Stimulated activated naive B cell treated with anti-CD40 and anti-IgM and Interleukin-4, amounts not matched to agents 10 μg/mL and 1 μg/mL and 100 μg/mL, for 72 hours (primary cell): ENCODE data around the gene PARL.

Experiments used
- ATAC-seq, 2 donors: fragments of 150-1000 bp; cut with Tn5 transposase; replicated peaks; 2 replicates each; pipeline ENCODE4 v1.10.0; 2021; ENCODE audit warnings: moderate library complexity in 1 of 2
- DNase-seq: peaks from one replicate; pipeline ENCODE4 v3.0.0; 2021
- H3K27ac Mint-ChIP-seq: one replicate; pipeline ENCODE4 v1.8.0; 2022; ENCODE audit warnings: mild to moderate bottlenecking, mixed read lengths
- H3K27me3 Mint-ChIP-seq, 2 donors: one replicate each; pipeline ENCODE4 v1.8.0; 2022; ENCODE audit warnings: mixed read lengths in 2 of 2
- H3K36me3 Mint-ChIP-seq, 2 donors: one replicate each; pipeline ENCODE4 v1.8.0; 2022; ENCODE audit warnings: mixed read lengths in 2 of 2, mild to moderate bottlenecking in 1 of 2
- H3K4me1 Mint-ChIP-seq, 2 donors: one replicate each; pipeline ENCODE4 v1.8.0; 2022; ENCODE audit warnings: mixed read lengths in 2 of 2, mild to moderate bottlenecking in 1 of 2
- H3K4me3 Mint-ChIP-seq, 2 donors: one replicate each; pipeline ENCODE4 v1.8.0; 2022; ENCODE audit warnings: mild to moderate bottlenecking in 2 of 2, mixed read lengths in 2 of 2, moderate library complexity in 1 of 2
- H3K9me3 Mint-ChIP-seq, 2 donors: one replicate each; pipeline ENCODE4 v1.8.0; 2022; ENCODE audit warnings: mixed read lengths in 2 of 2, mild to moderate bottlenecking in 1 of 2

The PARL gene, protein sequence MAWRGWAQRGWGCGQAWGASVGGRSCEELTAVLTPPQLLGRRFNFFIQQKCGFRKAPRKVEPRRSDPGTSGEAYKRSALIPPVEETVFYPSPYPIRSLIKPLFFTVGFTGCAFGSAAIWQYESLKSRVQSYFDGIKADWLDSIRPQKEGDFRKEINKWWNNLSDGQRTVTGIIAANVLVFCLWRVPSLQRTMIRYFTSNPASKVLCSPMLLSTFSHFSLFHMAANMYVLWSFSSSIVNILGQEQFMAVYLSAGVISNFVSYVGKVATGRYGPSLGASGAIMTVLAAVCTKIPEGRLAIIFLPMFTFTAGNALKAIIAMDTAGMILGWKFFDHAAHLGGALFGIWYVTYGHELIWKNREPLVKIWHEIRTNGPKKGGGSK

DNA sequence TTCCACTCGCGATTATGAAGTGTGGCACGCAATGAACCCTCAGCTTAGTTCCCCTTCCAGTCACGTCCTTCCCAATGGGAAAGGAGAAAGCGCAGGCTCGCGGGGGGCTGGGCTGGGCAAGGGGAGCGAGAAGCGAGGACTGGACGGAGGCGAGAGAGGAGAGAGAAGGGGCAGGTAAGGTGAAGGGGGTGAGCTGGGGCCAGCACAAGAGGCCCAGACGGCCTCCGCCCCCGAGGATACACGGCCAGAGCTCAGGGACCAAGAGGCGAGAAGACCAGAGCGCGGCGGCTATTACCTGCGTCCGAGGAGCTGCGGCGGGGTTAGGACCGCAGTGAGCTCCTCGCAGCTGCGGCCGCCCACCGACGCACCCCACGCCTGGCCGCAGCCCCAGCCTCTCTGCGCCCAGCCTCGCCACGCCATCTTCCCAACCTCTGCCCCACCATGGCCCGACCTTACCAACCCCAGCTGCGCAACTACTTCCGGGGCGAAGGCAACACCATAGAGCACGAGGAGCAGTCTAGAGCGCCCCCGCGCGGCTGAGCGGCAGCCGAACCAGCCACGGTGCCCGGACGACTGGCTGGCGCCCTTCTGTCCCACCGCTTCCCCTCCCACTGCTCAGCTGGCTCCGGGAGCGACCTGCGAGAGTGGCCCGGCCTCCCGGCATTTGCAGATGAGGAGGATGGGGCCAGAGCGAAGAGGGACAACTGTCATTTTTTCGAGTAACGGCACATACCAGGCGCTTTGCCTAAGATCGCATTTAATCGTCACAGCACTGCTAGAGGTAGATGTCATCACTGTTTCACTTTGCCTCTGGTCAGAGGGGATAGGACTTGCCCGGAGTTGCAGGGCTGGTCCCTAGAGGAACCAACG lies at the start of gene PARL:
PARL (minus strand) TSS at position 454 of the 870 bp plus-strand sequence; CDS start at position 420, 34 bp downstream.
- peak; percentile 98 to 99 for ATAC-seq
- H3K27ac Mint-ChIP-seq, result peak within 1 kb of the TSS; percentile 99
- no peaks in the 10 kb centered on the region for H3K9me3 Mint-ChIP-seq
- H3K4me1 Mint-ChIP-seq, result peaks cover 13 to 38% of the 10 kb centered on the region in 2 donors
- H3K4me3 Mint-ChIP-seq, result peak within 1 kb of the TSS; percentile 95 to 99
- peak; percentile 93 for DNase-seq
- H3K36me3 Mint-ChIP-seq, result peaks cover 0 to 13% of the 10 kb centered on the region in 2 donors
- peaks cover 9 to 10% of the 10 kb centered on the region in 2 donors for H3K27me3 Mint-ChIP-seq

DNA sequence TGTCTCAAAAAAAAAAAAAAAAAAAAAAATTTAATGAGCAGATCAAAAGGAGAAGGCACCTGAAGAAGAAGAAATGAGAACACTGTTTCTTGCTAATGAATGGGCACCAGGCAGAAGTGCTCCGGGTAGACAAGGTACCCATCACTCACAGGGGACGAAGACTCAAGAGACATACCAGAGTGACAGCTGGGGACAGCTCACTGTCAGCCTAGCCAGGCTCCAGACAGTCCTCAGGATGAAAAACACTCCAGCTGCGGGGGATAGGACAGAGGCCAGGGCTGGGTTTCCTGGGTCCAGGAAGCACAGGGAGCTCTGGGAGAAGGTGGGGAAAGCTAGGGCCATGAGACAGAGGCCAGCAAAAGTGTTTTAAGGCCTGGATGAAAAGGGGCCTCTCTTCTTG lies 48.5 kb upstream of the PARL start:
- Mint-ChIP-seq H3K9me3 (no peaks in the 10 kb centered on the region), H3K27ac (no peak overlapping the region), H3K4me1 (peaks cover 0 to 3% of the 10 kb centered on the region in 2 donors), H3K27me3 (no peaks in the 10 kb centered on the region), H3K4me3 (no peak overlapping the region), H3K36me3 (peaks cover 20 to 44% of the 10 kb centered on the region in 2 donors)
- DNase-seq, result no peak
- no peak for ATAC-seq

DNA sequence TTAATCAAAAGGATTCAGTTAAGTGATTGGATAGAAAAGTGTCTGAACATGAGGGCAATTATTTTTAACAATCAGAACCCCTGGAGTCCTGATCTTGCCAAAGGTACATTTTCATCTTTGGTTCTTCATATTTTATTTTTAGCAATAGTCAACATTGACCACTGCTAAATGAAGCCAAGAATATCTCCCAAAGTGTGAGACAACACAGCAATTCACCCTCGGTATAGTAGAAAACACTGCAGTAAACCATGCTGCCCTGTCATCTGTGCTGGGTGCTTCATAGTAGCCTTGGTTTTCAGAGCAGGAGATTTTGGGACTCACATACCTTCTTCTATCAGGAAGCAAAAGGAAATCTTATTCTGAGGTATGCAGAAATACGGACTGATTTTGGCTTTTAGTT lies 47.2 kb upstream of the PARL start:
- Mint-ChIP-seq H3K9me3 (no peaks in the 10 kb centered on the region), H3K27ac (no peak overlapping the region), H3K27me3 (no peaks in the 10 kb centered on the region), H3K36me3 (peaks cover 20 to 37% of the 10 kb centered on the region in 2 donors), H3K4me3 (no peak overlapping the region), H3K4me1 (no peaks in the 10 kb centered on the region)
- ATAC-seq, result no peak
- no peak for DNase-seq

DNA sequence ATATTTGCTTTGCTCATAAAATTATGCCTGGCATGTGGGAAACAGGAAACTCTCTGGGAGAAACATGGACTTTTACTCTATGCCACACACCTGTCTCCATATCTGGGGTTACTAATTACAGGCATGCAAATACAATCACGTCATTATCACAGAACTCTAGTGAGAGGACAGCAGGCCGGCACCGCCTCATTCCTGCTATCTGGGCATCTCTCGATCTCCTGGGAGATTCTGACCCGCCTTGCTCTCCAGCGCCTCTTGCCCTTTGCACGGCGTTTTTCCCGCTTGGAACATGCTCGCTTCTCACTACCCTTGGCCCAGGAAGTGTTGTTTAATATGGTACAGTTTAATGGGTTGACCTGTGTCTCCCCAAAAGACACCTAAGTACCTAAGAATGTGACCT lies 45.4 kb upstream of the PARL start:
- peaks cover 16 to 31% of the 10 kb centered on the region in 2 donors for H3K36me3 Mint-ChIP-seq
- no peaks in the 10 kb centered on the region for H3K27me3 Mint-ChIP-seq
- ATAC-seq (no peak), DNase-seq (no peak)
- H3K27ac Mint-ChIP-seq, result no peak overlapping the region
- no peak overlapping the region for H3K4me3 Mint-ChIP-seq
- no peaks in the 10 kb centered on the region for H3K4me1 Mint-ChIP-seq
- H3K9me3 Mint-ChIP-seq, result no peaks in the 10 kb centered on the region

DNA sequence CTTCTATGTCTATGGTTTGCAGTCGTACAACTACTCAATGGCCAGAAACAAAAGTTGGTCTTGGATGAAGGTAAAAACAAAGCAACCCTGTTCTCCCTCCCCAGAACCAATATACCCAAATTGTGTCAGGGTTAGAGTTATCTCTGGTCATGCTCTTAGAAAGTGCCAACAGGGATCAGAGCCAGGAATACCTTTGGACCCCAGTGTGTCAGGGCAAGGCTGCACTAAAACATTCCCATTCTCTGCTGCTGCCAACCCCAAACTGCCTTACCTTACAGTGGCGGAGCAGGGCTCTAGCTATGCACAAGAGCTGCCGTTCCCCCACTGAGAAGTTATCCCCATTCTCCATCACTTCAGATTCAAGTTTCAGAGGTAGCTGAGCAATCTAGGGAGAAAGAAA lies 42.4 kb upstream of the PARL start:
- no peak overlapping the region for H3K27ac Mint-ChIP-seq
- H3K36me3 Mint-ChIP-seq, result peaks cover 24 to 35% of the 10 kb centered on the region in 2 donors
- no peak overlapping the region for H3K4me3 Mint-ChIP-seq
- H3K4me1 Mint-ChIP-seq, result no peaks in the 10 kb centered on the region
- no peak for DNase-seq
- no peaks in the 10 kb centered on the region for H3K27me3 Mint-ChIP-seq
- no peaks in the 10 kb centered on the region for H3K9me3 Mint-ChIP-seq
- no peak for ATAC-seq

DNA sequence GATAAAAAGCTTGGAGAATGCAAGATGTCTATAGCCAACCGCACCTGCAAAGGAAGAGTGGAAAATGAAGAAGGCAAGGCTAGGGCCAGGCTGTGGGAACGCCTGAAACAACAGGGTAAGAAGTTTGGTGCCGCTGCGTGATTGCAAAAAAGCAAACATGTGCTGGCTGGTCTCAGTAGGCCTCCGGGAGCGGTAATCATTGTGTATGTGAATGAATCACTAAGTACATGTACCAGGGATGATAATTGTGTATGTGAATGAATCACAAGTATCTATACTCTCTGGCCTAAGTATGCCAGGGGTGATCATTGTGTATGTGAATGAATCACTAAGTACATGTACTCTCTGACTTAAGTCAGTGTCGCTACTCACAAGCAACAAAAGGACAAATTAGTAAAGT lies 40.3 kb upstream of the PARL start:
- ATAC-seq, result no peak
- Mint-ChIP-seq H3K36me3 (peaks cover 24 to 34% of the 10 kb centered on the region in 2 donors), H3K27ac (no peak overlapping the region), H3K4me3 (no peak overlapping the region), H3K4me1 (no peaks in the 10 kb centered on the region), H3K9me3 (no peaks in the 10 kb centered on the region), H3K27me3 (no peaks in the 10 kb centered on the region)
- DNase-seq, result no peak

DNA sequence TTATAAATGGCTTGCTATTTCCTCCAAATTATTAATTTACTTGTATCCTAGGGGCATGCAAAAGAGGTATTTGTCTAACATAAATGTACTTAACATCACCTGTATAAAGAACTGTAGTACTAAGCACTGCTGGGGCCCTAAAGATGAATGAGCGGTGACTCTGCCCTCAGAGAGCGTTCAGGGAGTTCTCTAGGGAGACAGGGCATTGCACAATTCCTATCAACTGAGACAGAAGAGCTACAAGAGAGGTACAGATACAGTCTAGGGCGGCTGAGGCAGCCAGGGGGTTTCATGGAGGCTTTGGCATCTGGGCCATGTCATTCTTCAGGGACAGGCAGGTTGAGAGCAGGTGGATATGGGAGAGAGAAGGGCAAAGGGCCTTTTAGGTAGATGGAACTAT lies 39.9 kb upstream of the PARL start:
- peaks cover 28 to 33% of the 10 kb centered on the region in 2 donors for H3K36me3 Mint-ChIP-seq
- no peak for ATAC-seq
- no peak overlapping the region for H3K27ac Mint-ChIP-seq

DNA sequence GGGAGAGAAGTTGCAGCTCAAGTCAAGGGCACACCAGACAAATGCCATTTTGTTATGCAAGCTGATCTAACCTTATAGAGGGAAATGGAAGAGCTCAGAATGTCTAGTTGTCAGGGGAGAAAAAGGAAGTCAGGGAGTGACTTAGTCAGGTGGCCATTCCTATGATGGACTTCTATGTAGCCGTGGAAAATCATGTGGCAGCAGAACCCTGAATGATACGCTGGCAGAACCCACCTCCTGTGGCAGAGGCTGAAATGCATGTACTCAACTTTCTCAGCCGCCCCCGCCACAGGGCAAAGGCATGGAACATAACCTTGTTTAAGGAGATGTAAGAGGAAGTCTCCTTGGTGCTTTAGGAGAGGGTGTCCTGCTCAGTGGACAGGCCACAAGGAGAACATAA lies 37.7 kb upstream of the PARL start:
- Mint-ChIP-seq H3K4me3 (no peak overlapping the region), H3K4me1 (no peaks in the 10 kb centered on the region), H3K9me3 (no peaks in the 10 kb centered on the region), H3K36me3 (peaks cover 27 to 28% of the 10 kb centered on the region in 2 donors), H3K27me3 (no peaks in the 10 kb centered on the region), H3K27ac (no peak overlapping the region)
- ATAC-seq, result no peak
- no peak for DNase-seq

More for the DNA sequence above, 39.9 kb upstream of the PARL start:
- no peak overlapping the region for H3K4me3 Mint-ChIP-seq
- H3K9me3 Mint-ChIP-seq, result no peaks in the 10 kb centered on the region
- H3K27me3 Mint-ChIP-seq, result no peaks in the 10 kb centered on the region
- no peaks in the 10 kb centered on the region for H3K4me1 Mint-ChIP-seq
- no peak for DNase-seq

DNA sequence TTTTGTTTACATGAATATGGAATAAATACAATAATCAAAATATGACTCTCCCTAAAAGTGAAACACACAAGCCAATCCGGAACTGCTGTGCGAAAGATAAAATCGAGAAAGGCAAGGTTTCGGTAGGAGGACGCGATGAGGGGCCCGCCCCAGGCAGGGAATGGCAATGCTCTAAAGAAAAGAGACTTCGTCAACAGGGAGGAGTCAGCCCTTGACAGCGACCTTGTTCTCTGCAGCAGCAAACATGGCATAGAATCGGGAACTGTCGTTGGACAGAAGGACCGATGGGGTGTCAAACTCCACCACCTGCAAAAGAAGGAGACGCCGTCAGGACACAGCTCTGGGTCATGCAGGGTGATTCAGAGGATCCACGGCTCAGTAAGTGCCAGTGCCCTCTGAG lies 36.4 kb upstream of the PARL start:
- no peaks in the 10 kb centered on the region for H3K4me1 Mint-ChIP-seq
- no peak overlapping the region for H3K4me3 Mint-ChIP-seq
- no peaks in the 10 kb centered on the region for H3K27me3 Mint-ChIP-seq
- DNase-seq, result no peak
- no peaks in the 10 kb centered on the region for H3K9me3 Mint-ChIP-seq
- no peak for ATAC-seq
- H3K27ac Mint-ChIP-seq, result no peak overlapping the region
- H3K36me3 Mint-ChIP-seq, result peaks cover 18 to 22% of the 10 kb centered on the region in 2 donors

DNA sequence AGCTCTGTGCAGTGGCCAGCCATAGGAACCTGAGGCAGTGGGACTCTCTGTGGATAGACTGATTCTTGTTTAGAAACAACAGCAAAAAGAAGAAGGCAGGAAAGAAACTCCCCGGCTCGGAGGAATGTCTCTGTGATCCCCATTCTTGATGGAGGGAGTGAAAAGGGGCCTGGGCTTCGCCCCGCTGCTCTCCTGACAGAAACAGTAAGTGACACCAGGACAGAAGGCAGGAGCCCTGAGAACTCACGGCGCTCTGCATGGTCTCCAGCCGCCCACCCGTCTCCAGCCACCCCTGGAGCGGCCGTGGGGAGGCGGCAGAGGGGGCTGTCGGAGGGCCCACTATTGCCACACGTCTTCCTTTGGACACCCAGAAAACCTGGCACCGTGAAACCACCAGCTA lies 35.7 kb upstream of the PARL start:
- Mint-ChIP-seq H3K27me3 (no peaks in the 10 kb centered on the region), H3K4me1 (no peaks in the 10 kb centered on the region), H3K9me3 (no peaks in the 10 kb centered on the region), H3K36me3 (peaks cover 18 to 22% of the 10 kb centered on the region in 2 donors), H3K27ac (no peak overlapping the region), H3K4me3 (no peak overlapping the region)
- ATAC-seq (no peak), DNase-seq (no peak)

DNA sequence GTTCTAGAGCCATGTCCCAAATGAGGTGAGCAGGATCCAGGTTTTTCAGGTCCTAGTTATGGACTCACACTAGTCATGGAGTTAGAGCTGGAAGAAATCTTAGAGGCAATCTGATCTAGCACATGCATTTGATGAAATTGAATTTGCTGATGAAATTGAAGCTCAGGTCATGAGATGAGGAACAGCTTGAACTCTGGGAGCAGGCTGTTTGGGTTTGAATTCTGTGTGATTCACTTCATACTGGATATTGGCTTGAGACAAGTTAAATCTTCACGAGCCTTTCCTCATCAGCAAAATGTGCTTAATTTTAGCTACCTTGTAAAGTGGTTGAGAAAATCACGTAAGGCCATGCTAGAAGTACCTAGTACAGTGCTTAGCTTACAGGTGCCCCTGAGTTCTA lies 33.5 kb upstream of the PARL start:
- Mint-ChIP-seq H3K4me3 (no peak overlapping the region), H3K4me1 (no peaks in the 10 kb centered on the region), H3K27ac (no peak overlapping the region), H3K36me3 (peaks cover 15 to 16% of the 10 kb centered on the region in 2 donors), H3K27me3 (no peaks in the 10 kb centered on the region), H3K9me3 (no peaks in the 10 kb centered on the region)
- DNase-seq (no peak), ATAC-seq (no peak)

DNA sequence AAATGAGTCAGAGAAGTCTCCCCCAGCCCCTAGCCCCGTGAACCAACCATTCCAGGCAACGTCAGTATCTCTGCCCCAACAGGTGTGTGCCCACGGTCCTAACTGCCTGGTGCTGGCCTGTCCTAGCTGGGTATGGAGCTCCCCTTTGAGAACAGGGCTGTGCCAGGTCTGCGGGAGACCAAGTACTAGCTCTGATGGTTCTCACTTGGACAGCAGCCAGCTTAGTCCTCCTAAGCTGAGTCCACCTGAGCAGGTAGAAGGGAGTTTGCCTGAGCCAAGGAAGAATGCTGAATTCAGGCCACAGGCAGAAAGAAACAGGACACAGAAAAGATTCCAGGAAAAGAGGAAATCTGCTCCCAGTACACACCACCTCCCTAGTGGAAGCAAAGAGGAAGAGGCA lies 33.1 kb upstream of the PARL start:
- H3K27ac Mint-ChIP-seq, result no peak overlapping the region
- H3K9me3 Mint-ChIP-seq, result no peaks in the 10 kb centered on the region
- no peak overlapping the region for H3K4me3 Mint-ChIP-seq
- H3K4me1 Mint-ChIP-seq, result no peaks in the 10 kb centered on the region
- no peak for ATAC-seq
- no peak for DNase-seq
- H3K27me3 Mint-ChIP-seq, result no peaks in the 10 kb centered on the region
- peaks cover 12 to 15% of the 10 kb centered on the region in 2 donors for H3K36me3 Mint-ChIP-seq

DNA sequence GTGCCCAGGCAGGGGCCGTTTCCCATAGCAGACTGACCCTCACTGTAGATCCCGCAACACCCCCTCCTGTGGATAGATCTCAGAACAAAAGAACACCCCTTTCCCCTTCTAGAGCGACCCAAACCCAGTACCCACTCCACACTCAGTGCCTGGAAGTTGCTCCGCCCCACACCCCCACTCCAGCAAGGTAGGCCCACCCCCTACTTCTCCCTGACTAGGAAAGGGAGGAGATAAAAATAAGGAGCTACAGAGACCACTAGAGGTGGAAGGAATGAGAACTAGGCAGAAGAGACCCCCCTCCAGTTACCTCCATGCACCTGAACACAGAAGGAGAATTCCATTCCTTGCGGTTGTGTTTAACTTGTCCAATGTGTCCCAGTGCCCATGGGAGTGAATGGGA lies 30.2 kb upstream of the PARL start:
- peaks cover 7% of the 10 kb centered on the region in 2 donors for H3K27me3 Mint-ChIP-seq
- H3K4me1 Mint-ChIP-seq, result no peaks in the 10 kb centered on the region
- DNase-seq, result no peak
- H3K9me3 Mint-ChIP-seq, result no peaks in the 10 kb centered on the region
- H3K27ac Mint-ChIP-seq, result no peak overlapping the region
- H3K4me3 Mint-ChIP-seq, result no peak overlapping the region
- peaks cover under 1 to 5% of the 10 kb centered on the region in 2 donors for H3K36me3 Mint-ChIP-seq
- ATAC-seq, result no peak

DNA sequence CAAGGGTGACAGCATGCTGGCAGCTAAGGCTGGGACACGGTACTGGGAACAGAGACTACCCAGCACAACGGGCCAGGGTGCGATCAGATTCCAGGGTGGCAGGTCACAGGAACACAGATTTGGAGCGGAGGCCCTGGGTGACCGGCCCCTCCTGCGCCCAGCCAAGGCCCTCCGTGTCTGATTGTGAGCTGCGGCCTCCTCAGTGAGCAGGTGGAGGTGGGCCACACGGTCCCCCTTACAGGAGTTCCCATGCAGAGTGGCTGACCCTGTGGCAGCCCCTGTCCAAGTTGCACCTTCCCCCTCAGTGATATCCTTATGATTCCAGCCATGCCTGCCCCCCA lies 28.9 kb upstream of the PARL start:
- Mint-ChIP-seq H3K4me1 (no peaks in the 10 kb centered on the region), H3K27ac (no peak overlapping the region), H3K27me3 (peaks cover 7% of the 10 kb centered on the region in 2 donors), H3K36me3 (no peaks in the 10 kb centered on the region), H3K9me3 (no peaks in the 10 kb centered on the region), H3K4me3 (no peak overlapping the region)
- DNase-seq (no peak), ATAC-seq (no peak)
